Natural killer cell (primary cell): ENCODE measurements around the gene C2CD4B. TPM values are rescaled to one million over a fixed set of nuclear protein-coding genes. Genes with fewer than 3 reads are reported as not detected.
A peak's percentile ranks its signal among the peaks of the same experiment; 100 is the strongest.

Source experiments
- ATAC-seq, 3 donors: fragments of 150-1000 bp in 2 of 3; fragments of 200-7000 bp in 1 of 3; cut with Tn5 transposase; 1 replicate in 1 of 3; 2 replicates in 2 of 3; pipeline ENCODE4 v1.10.0; 2021; ENCODE audit warnings: mild to moderate bottlenecking in 2 of 3, moderate library complexity in 2 of 3
- DNase-seq, 2 donors: peaks; one replicate each; pipeline versions ENCODE4 v3.0.0 to v3.0.0-alpha.2; 2013 to 2021; ENCODE audit warnings: mixed read lengths in 1 of 2
- H3K27ac ChIP-seq: one replicate; pipeline ENCODE4 v1.5.1; 2013; ENCODE audit warnings: mild to moderate bottlenecking, low read length
- H3K27me3 ChIP-seq: one replicate; pipeline ENCODE4 v1.6.1; 2013; ENCODE audit warnings: low read length; ENCODE audit not compliant: control insufficient read depth, insufficient read depth
- H3K36me3 ChIP-seq: one replicate; pipeline ENCODE4 v1.6.1; 2013; ENCODE audit warnings: low read length; ENCODE audit not compliant: control insufficient read depth, insufficient read depth
- H3K4me1 ChIP-seq: one replicate; pipeline ENCODE4 v1.6.1; 2013; ENCODE audit warnings: low read length; ENCODE audit not compliant: control insufficient read depth, insufficient read depth
- H3K4me3 ChIP-seq: one replicate; pipeline ENCODE4 v1.5.1; 2013; ENCODE audit warnings: low read length
- H3K9me3 ChIP-seq: one replicate; pipeline ENCODE4 v1.6.1; 2013; ENCODE audit warnings: low read length; ENCODE audit not compliant: control insufficient read depth, insufficient read depth
- H3K27ac Mint-ChIP-seq, 2 donors: one replicate each; pipeline ENCODE4 v1.8.0; 2022; ENCODE audit warnings: mild to moderate bottlenecking in 2 of 2, mixed read lengths in 2 of 2, moderate library complexity in 1 of 2
- H3K27me3 Mint-ChIP-seq, 2 donors: one replicate each; pipeline ENCODE4 v1.8.0; 2022; ENCODE audit warnings: low read depth in 2 of 2, mixed read lengths in 2 of 2
- H3K36me3 Mint-ChIP-seq: one replicate; pipeline ENCODE4 v1.8.0; 2022; ENCODE audit warnings: mixed read lengths
- H3K4me1 Mint-ChIP-seq, 2 donors: one replicate each; pipeline ENCODE4 v1.8.0; 2022; ENCODE audit warnings: mixed read lengths in 2 of 2
- H3K4me3 Mint-ChIP-seq: one replicate; pipeline ENCODE4 v1.8.0; 2022; ENCODE audit warnings: mild to moderate bottlenecking, moderate library complexity, mixed read lengths
- H3K9me3 Mint-ChIP-seq, 2 donors: one replicate each; pipeline ENCODE4 v1.8.0; 2022; ENCODE audit warnings: mixed read lengths in 2 of 2
- WGBS: methylation state at CpG from one replicate; pipeline ENCODE4 v1.1.7; 2013; ENCODE audit warnings: missing lambda C conversion rate; ENCODE audit not compliant: insufficient coverage; 5-methylcytosine and 5-hydroxymethylcytosine counted together
- intact Hi-C: fragments of 100-400 bp; cut with micrococcal nuclease; formaldehyde crosslinking; loops from one replicate; pipeline ENCODE4 v1.14.2; 2022
- total RNA-seq, 4 donors: library from RNA; stranded (reverse); fragments of 120-200 nt in 1 of 4; gene quantifications; one replicate each; pipeline versions ENCODE4 v1.2.3 to v1.2.4, GENCODE V29; 2013 to 2022
- TF ChIP-seq, protein P1 (sequence below): fragments of 200-600 bp; IDR thresholded peaks from one replicate; pipeline ENCODE4 v1.8.0; 2022; ENCODE audit warnings: antibody characterized with exemption

The C2CD4B gene
- total RNA-seq, 3 donors from 2014 or later (not counting 1 experiment from before 2014, with no cell fraction given) = 0.75 TPM; not detected in 2

GRCh38 chr15:62133141-62133540, 31.9 kb downstream of the C2CD4B start:
- no peaks in the 10 kb centered on the region for H3K27me3 ChIP-seq
- no peak overlapping the region for H3K4me3 ChIP-seq
- no peak overlapping the region for H3K27ac ChIP-seq
- Mint-ChIP-seq H3K27me3 (peaks cover 22 to 27% of the 10 kb centered on the region in 2 donors), H3K4me1 (peaks cover 8 to 10% of the 10 kb centered on the region in 2 donors), H3K36me3 (no peaks in the 10 kb centered on the region), H3K27ac (no peak overlapping the region), H3K4me3 (no peak overlapping the region), H3K9me3 (no peaks in the 10 kb centered on the region)
- TF ChIP-seq, protein P1, sequence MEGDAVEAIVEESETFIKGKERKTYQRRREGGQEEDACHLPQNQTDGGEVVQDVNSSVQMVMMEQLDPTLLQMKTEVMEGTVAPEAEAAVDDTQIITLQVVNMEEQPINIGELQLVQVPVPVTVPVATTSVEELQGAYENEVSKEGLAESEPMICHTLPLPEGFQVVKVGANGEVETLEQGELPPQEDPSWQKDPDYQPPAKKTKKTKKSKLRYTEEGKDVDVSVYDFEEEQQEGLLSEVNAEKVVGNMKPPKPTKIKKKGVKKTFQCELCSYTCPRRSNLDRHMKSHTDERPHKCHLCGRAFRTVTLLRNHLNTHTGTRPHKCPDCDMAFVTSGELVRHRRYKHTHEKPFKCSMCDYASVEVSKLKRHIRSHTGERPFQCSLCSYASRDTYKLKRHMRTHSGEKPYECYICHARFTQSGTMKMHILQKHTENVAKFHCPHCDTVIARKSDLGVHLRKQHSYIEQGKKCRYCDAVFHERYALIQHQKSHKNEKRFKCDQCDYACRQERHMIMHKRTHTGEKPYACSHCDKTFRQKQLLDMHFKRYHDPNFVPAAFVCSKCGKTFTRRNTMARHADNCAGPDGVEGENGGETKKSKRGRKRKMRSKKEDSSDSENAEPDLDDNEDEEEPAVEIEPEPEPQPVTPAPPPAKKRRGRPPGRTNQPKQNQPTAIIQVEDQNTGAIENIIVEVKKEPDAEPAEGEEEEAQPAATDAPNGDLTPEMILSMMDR = no peak
- intact Hi-C loops = no loop called here
- no peak for ATAC-seq
- no peaks in the 10 kb centered on the region for H3K9me3 ChIP-seq
- H3K4me1 ChIP-seq = peaks cover 8% of the 10 kb centered on the region
- DNase-seq = no peak
- no peaks in the 10 kb centered on the region for H3K36me3 ChIP-seq
- 94% methylated on average over 3 of the region's 3 CpGs for WGBS

GRCh38 chr15:62128916-62129315, 36.2 kb downstream of the C2CD4B start:
- H3K27ac Mint-ChIP-seq = no peak overlapping the region

DNA sequence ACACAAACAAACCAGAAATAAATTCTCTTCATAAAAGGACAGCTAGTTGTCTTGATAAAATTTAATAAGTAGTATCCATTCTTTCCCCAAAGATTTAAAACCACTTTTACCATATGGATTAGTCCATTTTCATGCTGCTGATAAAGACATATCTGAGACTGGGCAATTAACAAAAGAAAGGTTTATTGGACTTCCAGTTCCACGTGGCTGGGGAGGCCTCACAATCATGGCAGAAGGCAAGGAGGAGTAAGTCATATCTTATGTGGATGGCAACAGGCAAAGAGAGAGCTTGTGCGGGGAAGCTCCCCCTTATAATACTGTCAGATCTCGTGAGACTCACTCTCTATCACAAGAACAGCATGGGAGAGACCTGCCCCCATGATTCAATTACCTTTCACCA, 38.7 kb downstream of the C2CD4B start:
- ATAC-seq = no peak
- no peaks in the 10 kb centered on the region for H3K36me3 Mint-ChIP-seq
- no peak for DNase-seq
- peaks cover 6 to 12% of the 10 kb centered on the region in 2 donors for H3K27me3 Mint-ChIP-seq
- intact Hi-C loops = no loop called here
- H3K27ac Mint-ChIP-seq = no peak overlapping the region
- H3K4me1 ChIP-seq = peaks cover 11% of the 10 kb centered on the region
- TF ChIP-seq, protein P1 = no peak
- no peaks in the 10 kb centered on the region for H3K36me3 ChIP-seq
- no peaks in the 10 kb centered on the region for H3K27me3 ChIP-seq
- no peaks in the 10 kb centered on the region for H3K9me3 Mint-ChIP-seq
- H3K27ac ChIP-seq = no peak overlapping the region
- H3K9me3 ChIP-seq = no peaks in the 10 kb centered on the region
- H3K4me3 Mint-ChIP-seq = no peak overlapping the region
- no peak overlapping the region for H3K4me3 ChIP-seq
- WGBS = 50% methylated on average over 2 of the region's 3 CpGs
- H3K4me1 Mint-ChIP-seq = peaks cover 26 to 32% of the 10 kb centered on the region in 2 donors

More at GRCh38 chr15:62128916-62129315, 36.2 kb downstream of the C2CD4B start:
- H3K27ac ChIP-seq = no peak overlapping the region
- H3K4me3 Mint-ChIP-seq = no peak overlapping the region
- peaks cover 10 to 16% of the 10 kb centered on the region in 2 donors for H3K27me3 Mint-ChIP-seq
- no peaks in the 10 kb centered on the region for H3K9me3 ChIP-seq
- H3K9me3 Mint-ChIP-seq = no peaks in the 10 kb centered on the region
- peak in 1 of 2 donors; percentile 33 for DNase-seq
- no peaks in the 10 kb centered on the region for H3K36me3 Mint-ChIP-seq
- TF ChIP-seq, protein P1 = no peak
- peaks cover 11% of the 10 kb centered on the region for H3K4me1 ChIP-seq
- H3K4me3 ChIP-seq = no peak overlapping the region
- no peaks in the 10 kb centered on the region for H3K27me3 ChIP-seq
- H3K4me1 Mint-ChIP-seq = peaks cover 25 to 30% of the 10 kb centered on the region in 2 donors
- peak in 1 of 3 donors; percentile 38 for ATAC-seq
- WGBS = 24% methylated on average over 1 of the region's 2 CpGs
- H3K36me3 ChIP-seq = no peaks in the 10 kb centered on the region
- intact Hi-C loops = no loop called here

DNA sequence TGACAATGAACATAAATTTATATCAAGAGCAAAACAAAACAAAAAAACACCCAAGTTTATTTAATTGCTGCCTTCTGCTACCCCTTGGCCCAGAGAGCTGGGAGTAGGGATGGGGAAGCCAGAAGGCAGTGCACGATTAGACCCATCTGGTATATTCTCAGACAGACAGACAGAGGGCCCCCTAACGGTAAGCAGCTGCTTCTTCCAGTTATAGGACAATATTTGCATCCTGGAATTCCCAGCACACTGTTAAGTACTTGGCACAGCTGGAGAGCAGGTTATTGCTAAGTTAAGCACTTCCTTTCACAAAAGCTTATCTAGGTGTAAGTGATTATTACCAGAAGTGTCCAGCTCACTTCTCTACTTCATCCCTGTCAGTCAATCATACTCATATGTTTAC, 39.3 kb downstream of the C2CD4B start:
- WGBS = 63% methylated on average over 2 of the region's 2 CpGs
- Mint-ChIP-seq H3K4me3 (no peak overlapping the region), H3K36me3 (no peaks in the 10 kb centered on the region), H3K4me1 (peaks cover 26 to 32% of the 10 kb centered on the region in 2 donors), H3K27ac (no peak overlapping the region), H3K9me3 (no peaks in the 10 kb centered on the region), H3K27me3 (peaks cover 6 to 12% of the 10 kb centered on the region in 2 donors)
- no peaks in the 10 kb centered on the region for H3K27me3 ChIP-seq
- H3K9me3 ChIP-seq = no peaks in the 10 kb centered on the region
- TF ChIP-seq, protein P1 = no peak
- no peak for ATAC-seq
- H3K4me3 ChIP-seq = no peak overlapping the region
- no peak for DNase-seq
- no peaks in the 10 kb centered on the region for H3K36me3 ChIP-seq
- H3K4me1 ChIP-seq = peaks cover 11% of the 10 kb centered on the region
- no peak overlapping the region for H3K27ac ChIP-seq
- intact Hi-C loops = loop anchor here (2.0 kb wide), 1 partner anchor 129 kb away; no protein-coding TSS in a partner anchor
